Memory B cell (primary cell): Measurements from ENCODE around the gene SLC8A3.

Experiments used
- ATAC-seq: fragments of 150-1000 bp; cut with Tn5 transposase; 2 replicates; pipeline ENCODE4 v1.10.0; 2021; ENCODE audit warnings: low read depth, mild to moderate bottlenecking, moderate library complexity
- DNase-seq, 2 donors: peaks; one replicate each; pipeline ENCODE4 v3.0.0; 2022; ENCODE audit warnings: low spot score in 2 of 2
- H3K27ac Mint-ChIP-seq: one replicate; pipeline ENCODE4 v1.8.0; 2022; ENCODE audit warnings: mild to moderate bottlenecking, moderate library complexity, mixed read lengths
- H3K27me3 Mint-ChIP-seq: one replicate; pipeline ENCODE4 v1.8.0; 2022; ENCODE audit warnings: mixed read lengths
- H3K36me3 Mint-ChIP-seq: one replicate; pipeline ENCODE4 v1.8.0; 2022; ENCODE audit warnings: mild to moderate bottlenecking, mixed read lengths
- H3K4me1 Mint-ChIP-seq: one replicate; pipeline ENCODE4 v1.8.0; 2022; ENCODE audit warnings: mixed read lengths
- H3K4me3 Mint-ChIP-seq: one replicate; pipeline ENCODE4 v1.8.0; 2022; ENCODE audit warnings: mild to moderate bottlenecking, moderate library complexity, mixed read lengths
- H3K9me3 Mint-ChIP-seq: one replicate; pipeline ENCODE4 v1.8.0; 2022; ENCODE audit warnings: mixed read lengths

Gene SLC8A3

DNA sequence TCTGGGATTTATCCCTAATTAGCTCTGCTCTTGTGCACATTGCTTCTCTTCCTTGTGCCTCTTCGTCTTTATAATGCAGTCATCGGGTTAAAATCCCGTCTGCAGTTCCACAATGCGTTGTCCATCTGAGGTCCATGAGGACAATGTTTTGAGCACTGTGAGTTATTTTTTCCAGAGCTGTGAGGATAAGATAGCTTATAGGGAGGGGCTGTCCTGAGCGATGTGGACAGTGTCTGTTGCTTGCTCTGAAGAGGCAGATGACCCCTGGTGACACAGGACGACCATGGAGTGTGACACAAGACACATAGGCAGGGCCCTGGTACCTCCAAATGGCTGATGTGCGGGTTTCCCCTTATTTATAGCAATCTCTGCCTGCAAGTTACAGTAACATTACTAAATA lies 177.0 kb downstream of the SLC8A3 start:
- H3K27me3 Mint-ChIP-seq: peaks cover 10% of the 10 kb centered on the region
- H3K27ac Mint-ChIP-seq: no peak overlapping the region
- no peaks in the 10 kb centered on the region for H3K36me3 Mint-ChIP-seq
- DNase-seq (no peak), ATAC-seq (no peak)
- H3K9me3 Mint-ChIP-seq: no peaks in the 10 kb centered on the region
- H3K4me1 Mint-ChIP-seq: peaks cover 2% of the 10 kb centered on the region
- H3K4me3 Mint-ChIP-seq: no peak overlapping the region

DNA sequence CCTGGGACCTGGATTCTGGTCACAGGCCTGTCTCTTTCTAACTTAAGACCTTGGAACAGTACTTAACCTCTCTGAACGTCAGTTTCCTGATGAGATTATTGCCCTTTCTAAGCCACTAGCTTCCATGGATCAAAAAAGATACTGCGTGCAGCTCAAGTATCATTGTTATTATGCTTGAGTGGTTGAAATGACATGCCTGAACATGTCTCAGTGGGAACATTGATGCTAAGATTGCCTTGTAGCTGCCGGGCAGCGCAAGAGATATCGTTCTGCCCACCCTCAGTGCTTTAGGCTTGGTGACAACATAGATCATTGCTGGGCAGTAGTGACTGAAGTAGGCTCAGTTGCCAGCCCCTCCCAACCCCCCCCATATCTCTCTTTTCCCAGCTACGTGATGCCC lies 177.7 kb downstream of the SLC8A3 start:
- H3K9me3 Mint-ChIP-seq: no peaks in the 10 kb centered on the region
- H3K27ac Mint-ChIP-seq: no peak overlapping the region
- ATAC-seq: no peak
- DNase-seq: no peak
- H3K27me3 Mint-ChIP-seq: peaks cover 11% of the 10 kb centered on the region
- no peak overlapping the region for H3K4me3 Mint-ChIP-seq
- H3K36me3 Mint-ChIP-seq: no peaks in the 10 kb centered on the region
- peaks cover 2% of the 10 kb centered on the region for H3K4me1 Mint-ChIP-seq

GRCh38 chr14:70009961-70010360 lies 178.8 kb downstream of the SLC8A3 start:
- DNase-seq: no peak
- no peak for ATAC-seq
- H3K4me3 Mint-ChIP-seq: no peak overlapping the region
- no peaks in the 10 kb centered on the region for H3K36me3 Mint-ChIP-seq
- H3K27ac Mint-ChIP-seq: no peak overlapping the region
- no peaks in the 10 kb centered on the region for H3K9me3 Mint-ChIP-seq
- H3K4me1 Mint-ChIP-seq: peaks cover 2% of the 10 kb centered on the region
- peaks cover 10% of the 10 kb centered on the region for H3K27me3 Mint-ChIP-seq

DNA sequence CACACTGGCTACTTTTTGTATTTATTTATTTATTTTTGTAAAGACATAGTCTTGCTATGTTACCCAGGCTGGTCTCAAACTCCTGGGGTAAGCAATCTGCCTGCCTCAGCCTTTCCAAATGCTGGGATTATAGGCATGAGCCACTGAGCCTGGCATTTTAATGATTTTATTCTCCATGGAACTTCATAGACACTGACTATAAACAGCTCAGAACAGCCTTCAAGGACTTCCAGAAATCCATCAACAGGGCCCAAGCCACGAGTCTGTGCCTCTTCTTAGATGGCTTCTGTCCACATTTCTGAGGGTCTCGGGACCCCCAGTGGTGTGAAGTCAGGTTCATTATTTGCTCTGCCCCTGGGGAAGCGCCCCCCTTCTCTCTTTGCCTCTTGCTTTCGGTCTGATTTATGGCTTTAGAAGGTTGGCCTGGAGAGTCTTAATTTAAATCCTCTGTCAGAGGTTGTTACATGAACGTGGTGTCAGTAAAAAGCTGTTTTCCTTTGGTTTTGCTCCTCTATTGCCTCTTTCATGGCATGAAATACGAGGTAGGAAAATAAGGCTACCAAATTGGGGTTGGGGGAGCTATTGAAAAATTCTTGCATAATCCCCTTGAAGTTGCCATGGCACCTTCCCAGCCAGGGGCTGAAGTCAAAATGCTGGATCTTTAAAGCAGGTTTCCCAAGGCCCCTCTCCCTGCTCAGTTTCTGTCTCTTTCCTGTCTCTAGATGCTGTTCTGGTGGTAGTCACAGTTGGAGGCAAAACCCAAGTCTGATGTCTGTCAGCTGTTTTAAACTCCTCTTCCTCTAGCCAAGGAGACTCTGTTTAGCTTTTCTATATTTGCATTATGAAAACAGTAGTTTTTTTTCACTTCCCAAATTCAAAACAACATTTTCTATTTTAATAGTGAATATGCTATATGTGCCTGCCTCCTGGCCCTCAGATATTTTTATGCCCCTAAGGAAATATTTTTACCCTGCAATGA lies 180.2 kb downstream of the SLC8A3 start:
- peaks cover 2% of the 10 kb centered on the region for H3K4me1 Mint-ChIP-seq
- H3K27me3 Mint-ChIP-seq: peaks cover 6% of the 10 kb centered on the region
- H3K9me3 Mint-ChIP-seq: no peaks in the 10 kb centered on the region
- DNase-seq: no peak
- no peak overlapping the region for H3K4me3 Mint-ChIP-seq
- ATAC-seq: no peak
- no peaks in the 10 kb centered on the region for H3K36me3 Mint-ChIP-seq
- no peak overlapping the region for H3K27ac Mint-ChIP-seq

DNA sequence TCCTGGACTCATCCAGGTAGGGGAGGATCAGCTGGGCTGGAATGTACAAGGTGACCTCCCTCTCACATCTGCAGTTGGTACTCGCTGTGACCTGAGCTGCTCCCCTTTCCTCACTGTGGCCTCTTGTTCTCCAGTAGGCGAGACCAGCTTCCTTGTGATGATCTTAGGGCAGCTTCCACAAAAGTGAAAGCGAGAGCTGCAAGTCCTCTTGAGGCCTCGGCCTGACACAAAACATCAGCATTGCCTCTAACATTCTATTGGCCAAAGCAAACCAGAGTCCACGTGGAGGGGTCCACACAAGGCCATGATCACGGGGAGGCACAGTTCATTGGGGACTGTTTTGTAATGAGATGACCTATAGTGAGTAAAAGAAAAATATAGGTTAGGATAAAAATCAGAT lies 182.1 kb downstream of the SLC8A3 start:
- H3K36me3 Mint-ChIP-seq: no peaks in the 10 kb centered on the region
- no peaks in the 10 kb centered on the region for H3K9me3 Mint-ChIP-seq
- H3K27ac Mint-ChIP-seq: no peak overlapping the region
- ATAC-seq (no peak), DNase-seq (no peak)
- H3K27me3 Mint-ChIP-seq: peaks cover 3% of the 10 kb centered on the region
- no peak overlapping the region for H3K4me3 Mint-ChIP-seq
- peaks cover 2% of the 10 kb centered on the region for H3K4me1 Mint-ChIP-seq

DNA sequence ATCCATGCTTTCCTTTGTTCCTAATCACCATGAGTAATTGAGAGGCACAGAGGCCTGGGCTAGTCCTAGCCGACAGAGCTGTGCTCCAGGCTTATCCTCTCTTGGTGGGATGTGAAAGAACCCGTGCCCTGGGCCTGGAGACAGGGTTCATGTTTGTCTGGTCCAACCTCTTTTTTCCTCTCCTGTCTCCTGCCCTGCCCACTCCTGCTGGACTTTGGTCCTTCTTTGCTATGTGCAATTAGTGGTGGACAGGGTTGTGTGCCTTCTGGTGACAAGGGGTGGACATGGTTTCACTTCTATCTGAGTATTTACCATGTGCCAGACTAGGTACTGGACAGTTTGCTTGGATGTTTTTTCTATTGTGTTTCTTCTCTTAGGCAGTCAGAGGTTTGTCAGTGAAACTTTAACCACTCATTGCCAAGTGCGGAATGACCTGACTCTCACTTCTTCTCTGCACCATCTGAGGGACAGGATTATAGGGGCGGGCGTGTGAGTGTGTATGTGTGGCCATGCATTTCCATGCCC lies 183.4 kb downstream of the SLC8A3 start:
- Mint-ChIP-seq H3K27me3 (peaks cover 4% of the 10 kb centered on the region), H3K4me3 (no peak overlapping the region), H3K4me1 (peaks cover 5% of the 10 kb centered on the region), H3K9me3 (no peaks in the 10 kb centered on the region), H3K27ac (no peak overlapping the region), H3K36me3 (no peaks in the 10 kb centered on the region)
- ATAC-seq (no peak), DNase-seq (no peak)

- ATAC-seq: no peak
- Mint-ChIP-seq H3K4me3 (no peak overlapping the region), H3K36me3 (no peaks in the 10 kb centered on the region), H3K9me3 (no peaks in the 10 kb centered on the region), H3K27ac (no peak overlapping the region), H3K4me1 (peaks cover 5% of the 10 kb centered on the region), H3K27me3 (peaks cover 4% of the 10 kb centered on the region)
- DNase-seq: no peak
Observed at GRCh38 chr14:70004791-70005190, 184.0 kb downstream of the SLC8A3 start.

DNA sequence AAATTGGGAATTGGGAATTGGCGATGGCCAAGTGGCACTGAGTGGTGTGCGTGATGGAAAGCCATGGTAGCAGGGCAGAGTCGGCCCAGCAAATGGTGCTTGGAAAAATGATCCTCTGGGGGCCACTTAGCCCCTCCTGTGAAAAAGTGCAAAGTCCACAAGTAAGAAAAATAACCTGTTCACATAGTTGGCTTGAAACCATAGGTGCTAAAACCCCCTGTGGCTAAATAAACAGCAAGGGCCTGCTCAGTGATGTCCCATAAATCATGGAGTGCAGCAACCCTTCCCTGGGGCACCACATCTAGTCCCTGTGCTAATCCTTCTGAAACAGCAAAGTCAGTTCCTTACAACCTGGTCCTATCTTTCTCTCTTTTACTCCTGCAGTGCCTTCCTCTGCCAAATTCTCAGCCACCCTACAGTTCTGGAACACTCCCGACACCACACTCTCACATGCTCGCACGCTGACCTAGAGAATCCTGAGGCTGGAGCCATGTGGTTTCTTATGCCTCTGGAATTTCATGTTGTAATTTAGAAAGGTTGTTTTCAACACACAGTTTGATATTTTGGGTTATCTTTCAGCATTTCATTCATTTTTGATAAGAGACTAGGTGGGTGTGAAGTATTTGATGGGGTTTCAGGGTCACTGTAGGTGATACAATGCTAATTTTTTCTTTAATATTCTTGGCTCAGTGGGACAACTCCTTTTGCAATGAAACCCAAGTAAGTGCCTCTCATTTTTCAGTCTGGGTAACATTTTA lies 186.0 kb downstream of the SLC8A3 start:
- ATAC-seq (no peak), DNase-seq (no peak)
- H3K27ac Mint-ChIP-seq: no peak overlapping the region
- no peaks in the 10 kb centered on the region for H3K9me3 Mint-ChIP-seq
- peaks cover 2% of the 10 kb centered on the region for H3K4me1 Mint-ChIP-seq
- peaks cover 4% of the 10 kb centered on the region for H3K27me3 Mint-ChIP-seq
- H3K4me3 Mint-ChIP-seq: no peak overlapping the region
- no peaks in the 10 kb centered on the region for H3K36me3 Mint-ChIP-seq

- Mint-ChIP-seq H3K4me3 (no peak overlapping the region), H3K4me1 (peaks cover 2% of the 10 kb centered on the region), H3K36me3 (no peaks in the 10 kb centered on the region), H3K27me3 (peaks cover 3% of the 10 kb centered on the region), H3K9me3 (no peaks in the 10 kb centered on the region), H3K27ac (no peak overlapping the region)
- no peak for DNase-seq
- ATAC-seq: no peak
Observed at GRCh38 chr14:70000601-70001000, 188.2 kb downstream of the SLC8A3 start.

GRCh38 chr14:69999261-69999674 lies 189.5 kb downstream of the SLC8A3 start:
- no peaks in the 10 kb centered on the region for H3K36me3 Mint-ChIP-seq
- no peak overlapping the region for H3K4me3 Mint-ChIP-seq
- peaks cover 3% of the 10 kb centered on the region for H3K27me3 Mint-ChIP-seq
- DNase-seq: no peak
- ATAC-seq: no peak
- H3K9me3 Mint-ChIP-seq: no peaks in the 10 kb centered on the region
- no peak overlapping the region for H3K27ac Mint-ChIP-seq
- peaks cover 2% of the 10 kb centered on the region for H3K4me1 Mint-ChIP-seq

DNA sequence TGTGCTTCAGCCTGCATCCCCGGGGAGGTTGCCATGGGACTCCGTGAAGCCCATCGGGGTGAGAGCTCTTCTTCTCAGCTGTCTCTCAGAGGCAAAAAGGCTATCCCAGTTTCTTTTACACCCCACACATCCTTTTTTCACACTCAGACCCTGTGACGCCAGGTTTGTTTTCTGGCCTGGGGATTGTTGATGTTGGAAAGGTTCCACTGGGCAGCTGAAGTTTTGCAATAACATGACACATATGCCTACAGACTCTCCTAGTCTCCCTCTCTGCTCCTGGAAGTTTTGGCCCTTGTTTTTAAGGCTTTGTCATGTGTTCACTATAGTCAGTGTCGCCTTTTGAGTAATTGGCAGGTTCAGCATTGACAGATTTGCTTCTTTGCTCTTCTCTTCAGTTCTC lies 190.9 kb downstream of the SLC8A3 start:
- Mint-ChIP-seq H3K4me1 (peaks cover 2% of the 10 kb centered on the region), H3K27ac (no peak overlapping the region), H3K9me3 (no peaks in the 10 kb centered on the region), H3K27me3 (peaks cover 6% of the 10 kb centered on the region), H3K36me3 (no peaks in the 10 kb centered on the region), H3K4me3 (no peak overlapping the region)
- DNase-seq: no peak
- no peak for ATAC-seq

- no peak for ATAC-seq
- no peaks in the 10 kb centered on the region for H3K36me3 Mint-ChIP-seq
- H3K4me1 Mint-ChIP-seq: peaks cover 2% of the 10 kb centered on the region
- H3K27ac Mint-ChIP-seq: no peak overlapping the region
- H3K9me3 Mint-ChIP-seq: no peaks in the 10 kb centered on the region
- H3K4me3 Mint-ChIP-seq: no peak overlapping the region
- H3K27me3 Mint-ChIP-seq: peaks cover 7% of the 10 kb centered on the region
- DNase-seq: no peak
Observed at GRCh38 chr14:69996216-69996615, 192.5 kb downstream of the SLC8A3 start.
